OCI-LY3 (cell line): ENCODE data around the gene PKNOX1.
"Not testable (repeated sequence)": the region's sequence is repeated elsewhere in the genome, so short reads cannot be mapped to it uniquely, and the experiment has no call there.

Experiments
- H2AFZ ChIP-seq: fragments of 200-600, 300-600 bp; shearing (Covaris generic); 2 replicates; pipeline ENCODE4 v1.6.0; 2014; ENCODE audit warnings: antibody characterized with exemption, low read depth, low read length
- H3K27ac ChIP-seq: fragments of 200-600, 300-600 bp; sonication (generic); 2 replicates; pipeline ENCODE4 v1.5.1; 2014; ENCODE audit warnings: mild to moderate bottlenecking, low read length, moderate library complexity, mixed read lengths
- H3K27me3 ChIP-seq: fragments of 200-600, 300-600 bp; sonication (generic); 2 replicates; pipeline ENCODE4 v1.6.1; 2014; ENCODE audit warnings: low read depth, low read length, mixed read lengths
- H3K36me3 ChIP-seq: fragments of 200-600, 300-600 bp; sonication (generic); replicated peaks from 2 replicates; pipeline ENCODE3; 2014; ENCODE audit warnings: low read depth, low read length, mixed read lengths
- H3K4me1 ChIP-seq: fragments of 300-600, 200-600 bp; sonication (generic); 2 replicates; pipeline ENCODE4 v1.6.1; 2014; ENCODE audit warnings: low read length, mixed read lengths
- H3K4me2 ChIP-seq: fragments of 200-600, 300-600 bp; sonication (generic); 2 replicates; pipeline ENCODE4 v1.6.1; 2014; ENCODE audit warnings: low read length, mixed read lengths
- H3K4me3 ChIP-seq: fragments of 300-600, 200-600 bp; sonication (generic); 2 replicates; pipeline ENCODE4 v1.5.1; 2014; ENCODE audit warnings: antibody characterized with exemption, mild to moderate bottlenecking, low read length, moderate library complexity
- H3K79me2 ChIP-seq: fragments of 300-600, 200-600 bp; shearing (Covaris generic); 2 replicates; pipeline ENCODE4 v1.6.1; 2014; ENCODE audit warnings: mild to moderate bottlenecking, low read length, mixed read lengths
- H3K9ac ChIP-seq: fragments of 300-600, 200-600 bp; shearing (Covaris generic); 2 replicates; pipeline ENCODE4 v1.6.0; 2014; ENCODE audit warnings: mild to moderate bottlenecking, low read length, moderate library complexity
- H3K9me3 ChIP-seq: fragments of 200-600, 300-600 bp; shearing (Covaris generic); 2 replicates; pipeline ENCODE4 v1.6.1; 2014; ENCODE audit warnings: low read length, mixed read lengths; ENCODE audit not compliant: insufficient read depth
- H4K20me1 ChIP-seq: fragments of 200-600, 300-600 bp; sonication (generic); 2 replicates; pipeline ENCODE4 v1.6.1; 2016; ENCODE audit warnings: low read length, mixed read lengths; ENCODE audit not compliant: insufficient read depth

PKNOX1 gene

DNA sequence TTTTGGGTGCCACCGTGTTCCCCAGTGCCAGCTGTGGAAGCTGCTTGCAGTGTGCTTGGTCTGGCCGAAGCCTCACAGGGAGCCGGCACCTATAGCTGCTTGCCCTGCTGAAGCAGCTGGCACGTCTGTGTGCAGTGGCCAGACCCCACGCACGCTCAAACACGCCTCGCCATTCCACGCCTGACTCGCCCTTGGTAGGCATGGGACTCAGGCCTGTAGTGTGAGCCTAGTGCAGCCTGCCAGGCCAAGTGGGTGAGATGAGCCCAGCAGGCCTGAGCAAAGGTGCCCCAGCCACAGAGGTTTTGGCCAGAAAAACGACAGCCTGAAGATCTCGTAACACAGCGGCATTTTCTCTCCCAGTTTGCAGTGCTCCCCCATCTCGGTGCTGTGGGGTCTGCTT, 68.9 kb downstream of the PKNOX1 start:
- H3K9me3 ChIP-seq, H3K4me2 ChIP-seq, H3K4me3 ChIP-seq, H3K27ac ChIP-seq, H3K4me1 ChIP-seq, H3K36me3 ChIP-seq, H3K79me2 ChIP-seq, H3K27me3 ChIP-seq, H4K20me1 ChIP-seq, H3K9ac ChIP-seq, H2AFZ ChIP-seq: not testable (repeated sequence)

DNA sequence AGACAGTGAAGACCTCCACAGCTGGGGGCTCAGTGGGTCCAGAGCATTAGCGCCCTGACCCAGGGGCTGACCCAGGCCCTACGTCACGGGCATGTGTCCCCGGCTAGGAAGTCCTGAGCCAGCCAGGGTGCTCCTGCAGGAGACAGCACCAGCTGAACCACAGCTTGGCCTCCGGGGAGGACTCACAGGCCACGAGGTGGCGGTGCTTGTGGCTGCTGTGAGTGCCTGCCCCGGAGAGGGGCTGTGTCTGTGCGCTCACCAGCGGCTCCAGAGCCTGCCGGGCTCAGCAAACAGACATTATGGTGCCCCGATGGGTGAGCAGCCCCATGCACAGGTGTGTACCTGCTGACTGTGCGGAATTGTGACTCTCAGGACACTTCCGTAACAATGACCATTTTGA, 70.2 kb downstream of the PKNOX1 start:
- not testable (repeated sequence) for H3K9ac ChIP-seq, H3K27me3 ChIP-seq, H3K4me2 ChIP-seq, H3K4me1 ChIP-seq, H3K27ac ChIP-seq, H3K36me3 ChIP-seq, H3K79me2 ChIP-seq, H3K4me3 ChIP-seq, H4K20me1 ChIP-seq, H2AFZ ChIP-seq, H3K9me3 ChIP-seq

DNA sequence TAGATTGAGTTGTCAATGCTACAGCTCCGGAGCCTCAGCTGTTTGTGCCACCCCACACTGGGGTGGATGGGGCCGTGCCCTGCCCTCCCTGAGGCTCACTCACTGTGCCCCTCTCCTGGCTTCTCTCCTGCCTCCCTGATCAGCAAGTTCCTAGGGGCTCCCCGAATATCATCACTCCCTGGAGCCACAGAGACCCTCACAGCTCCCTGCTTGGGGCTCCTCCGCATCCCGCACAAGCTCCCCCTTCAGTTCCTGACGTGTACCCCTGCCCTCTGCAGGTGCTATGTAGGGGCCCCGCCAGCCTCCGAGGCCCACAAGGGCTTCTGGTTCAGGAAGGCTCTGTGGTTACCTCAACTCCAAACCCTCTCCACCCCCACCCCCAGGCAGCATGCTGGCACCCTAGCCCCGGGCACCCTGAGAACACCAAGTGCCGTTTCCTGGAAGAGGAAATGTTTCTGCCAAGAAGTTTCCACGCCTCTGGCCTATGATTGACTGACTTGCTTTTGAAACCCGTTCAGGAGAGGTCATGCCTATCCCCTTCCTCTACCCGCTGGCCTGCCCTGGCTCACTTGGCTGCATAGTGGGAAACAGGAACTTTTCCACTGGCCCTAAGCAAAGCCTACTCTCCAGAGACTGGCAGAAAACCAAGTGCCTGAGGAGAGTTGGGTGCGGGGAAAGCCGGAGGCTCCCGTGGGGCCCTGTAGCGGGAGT, 71.0 kb downstream of the PKNOX1 start:
- H2AFZ ChIP-seq, H3K36me3 ChIP-seq, H3K4me3 ChIP-seq, H3K9ac ChIP-seq, H3K27me3 ChIP-seq, H3K4me2 ChIP-seq, H4K20me1 ChIP-seq, H3K79me2 ChIP-seq, H3K27ac ChIP-seq, H3K4me1 ChIP-seq, H3K9me3 ChIP-seq: not testable (repeated sequence)

DNA sequence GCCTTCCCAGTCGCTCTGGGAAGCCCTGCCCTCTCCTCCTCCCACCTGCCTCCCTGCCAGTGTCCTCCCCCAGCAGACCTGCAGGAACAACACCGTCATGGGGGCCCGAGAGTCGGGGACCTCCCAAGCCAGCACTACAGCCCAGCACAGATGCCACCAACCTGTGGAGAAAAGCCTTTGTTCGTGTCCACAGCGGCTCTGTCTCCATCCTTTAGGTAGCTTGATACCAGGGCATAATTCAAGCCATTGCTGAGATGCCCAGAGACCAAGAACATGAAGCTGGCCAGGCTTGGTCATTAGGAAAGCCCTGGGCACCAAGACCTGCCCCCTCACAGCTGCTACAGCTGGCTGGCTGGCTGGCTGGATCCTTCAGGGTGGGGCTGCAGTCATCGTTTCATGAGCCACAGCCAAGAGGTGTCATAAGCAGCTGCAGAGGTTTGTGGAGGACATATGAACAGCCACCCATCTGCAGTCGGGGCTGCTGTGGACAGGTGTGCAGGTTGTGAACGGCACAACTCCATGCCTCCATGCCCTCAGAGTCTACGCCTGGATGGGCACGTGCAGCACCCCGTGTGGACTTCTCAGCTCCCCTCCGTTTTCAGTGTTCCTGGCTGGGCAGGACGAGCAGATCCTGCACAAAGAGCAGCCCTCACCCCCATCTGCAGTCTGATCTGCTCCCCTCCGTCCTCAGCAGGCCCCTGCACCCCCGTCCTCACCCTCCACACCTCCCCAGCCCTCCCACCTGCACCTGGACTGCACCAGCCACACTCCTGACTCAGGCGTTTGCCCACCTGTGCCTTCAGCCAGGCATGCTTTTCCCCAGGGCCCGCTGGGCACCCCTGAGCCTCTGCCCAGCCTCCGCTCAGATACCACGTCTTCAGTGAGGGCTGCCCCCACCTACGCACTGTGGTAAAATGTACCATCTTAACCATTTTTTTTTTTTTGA, 71.8 kb downstream of the PKNOX1 start:
- H3K9ac ChIP-seq, H3K36me3 ChIP-seq, H3K27ac ChIP-seq, H3K79me2 ChIP-seq, H3K4me3 ChIP-seq, H3K4me2 ChIP-seq, H3K9me3 ChIP-seq, H3K4me1 ChIP-seq, H3K27me3 ChIP-seq, H2AFZ ChIP-seq, H4K20me1 ChIP-seq: not testable (repeated sequence)

DNA sequence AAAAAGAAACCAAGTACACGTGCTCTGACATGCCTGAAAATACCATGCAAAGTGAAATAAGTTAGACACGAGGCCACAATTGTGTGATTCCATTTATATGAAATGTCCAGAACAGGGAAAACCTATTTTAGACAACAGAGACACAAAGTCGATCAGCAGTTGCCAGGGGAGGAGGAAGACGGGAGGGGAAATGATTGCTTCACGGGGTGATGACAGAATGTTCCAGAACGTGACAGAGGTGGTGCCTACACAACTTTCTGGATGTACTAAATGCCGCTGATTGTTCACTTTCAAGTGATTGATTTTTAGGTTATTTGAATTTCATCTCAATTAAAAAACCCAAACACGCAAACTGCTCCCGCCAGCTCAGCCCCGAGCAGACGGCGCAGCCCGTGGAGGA, 78.8 kb downstream of the PKNOX1 start:
- H3K79me2 ChIP-seq, H3K9me3 ChIP-seq, H4K20me1 ChIP-seq, H3K4me3 ChIP-seq, H3K4me1 ChIP-seq, H3K36me3 ChIP-seq, H3K9ac ChIP-seq, H3K27ac ChIP-seq, H3K4me2 ChIP-seq, H3K27me3 ChIP-seq, H2AFZ ChIP-seq: not testable (repeated sequence)

DNA sequence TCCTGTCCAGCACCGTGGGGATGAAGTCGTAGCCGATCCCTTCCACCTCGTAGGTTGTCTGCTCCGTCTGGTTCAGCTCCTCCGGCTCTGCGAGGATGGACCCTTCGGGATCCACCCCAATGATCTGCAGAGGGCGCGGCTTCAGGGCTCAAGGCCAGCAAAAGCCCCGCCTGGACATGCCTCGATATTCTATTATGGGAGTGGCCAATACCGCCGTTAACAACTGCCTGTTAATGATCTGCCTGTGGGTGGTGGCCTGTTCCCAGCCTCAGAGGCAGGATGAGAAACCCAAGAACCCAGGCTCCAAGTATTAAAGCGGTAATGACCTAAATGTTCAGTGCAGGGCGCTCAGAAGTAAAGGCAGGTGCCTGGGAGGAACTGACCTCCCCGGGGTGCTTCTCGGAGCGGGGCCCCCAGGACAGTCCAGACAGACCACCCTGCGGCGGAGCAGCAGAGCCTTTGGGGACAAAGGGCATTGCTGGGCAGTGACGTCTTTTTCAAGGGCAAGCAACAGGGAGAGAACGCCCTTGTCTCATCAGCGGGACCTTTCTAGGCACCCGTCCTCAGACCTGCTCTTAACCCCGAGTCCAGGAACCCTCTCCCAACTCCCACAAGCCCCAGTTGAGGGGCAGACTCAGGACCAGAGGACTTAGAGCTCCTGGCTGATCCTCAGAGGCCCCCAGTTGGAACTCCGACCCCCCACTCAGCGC, 88.7 kb downstream of the PKNOX1 start:
- H3K27ac ChIP-seq, H3K9ac ChIP-seq, H2AFZ ChIP-seq, H4K20me1 ChIP-seq, H3K36me3 ChIP-seq, H3K4me2 ChIP-seq, H3K79me2 ChIP-seq, H3K4me1 ChIP-seq, H3K4me3 ChIP-seq, H3K9me3 ChIP-seq, H3K27me3 ChIP-seq: not testable (repeated sequence)

DNA sequence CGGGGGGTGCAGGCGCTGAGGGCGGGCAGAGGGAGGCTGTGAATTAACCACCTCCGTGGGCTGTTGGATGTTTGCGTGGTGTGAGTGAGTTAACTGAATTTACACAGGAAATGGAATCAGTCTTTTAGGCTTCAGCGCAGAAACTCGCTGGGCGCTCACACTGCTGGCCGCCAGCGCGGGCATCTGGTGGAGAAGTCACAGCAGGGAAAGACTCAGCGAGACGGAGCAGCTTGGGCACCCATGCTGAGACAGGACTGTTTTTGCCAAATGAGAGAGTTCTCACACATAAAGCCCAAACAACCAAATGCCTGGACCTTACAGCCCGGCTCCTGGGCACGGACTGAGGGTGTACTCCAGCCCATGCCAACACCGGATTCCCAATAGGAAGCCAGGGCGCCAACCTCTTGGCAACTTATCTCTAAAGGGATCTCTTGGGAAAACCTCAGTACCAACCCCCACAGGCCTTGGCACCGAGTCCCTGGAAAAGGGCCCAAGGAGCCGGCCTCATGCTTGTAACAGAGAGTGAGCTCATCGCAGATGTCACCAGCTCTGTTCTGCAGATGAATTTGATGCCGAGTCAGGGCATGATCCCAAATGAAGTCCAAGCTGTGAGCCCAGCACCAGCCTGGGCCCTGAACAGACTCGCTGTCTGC, 90.0 kb downstream of the PKNOX1 start:
- not testable (repeated sequence) for H3K4me3 ChIP-seq, H3K9me3 ChIP-seq, H2AFZ ChIP-seq, H3K27me3 ChIP-seq, H3K4me2 ChIP-seq, H3K9ac ChIP-seq, H3K4me1 ChIP-seq, H3K79me2 ChIP-seq, H3K36me3 ChIP-seq, H3K27ac ChIP-seq, H4K20me1 ChIP-seq

DNA sequence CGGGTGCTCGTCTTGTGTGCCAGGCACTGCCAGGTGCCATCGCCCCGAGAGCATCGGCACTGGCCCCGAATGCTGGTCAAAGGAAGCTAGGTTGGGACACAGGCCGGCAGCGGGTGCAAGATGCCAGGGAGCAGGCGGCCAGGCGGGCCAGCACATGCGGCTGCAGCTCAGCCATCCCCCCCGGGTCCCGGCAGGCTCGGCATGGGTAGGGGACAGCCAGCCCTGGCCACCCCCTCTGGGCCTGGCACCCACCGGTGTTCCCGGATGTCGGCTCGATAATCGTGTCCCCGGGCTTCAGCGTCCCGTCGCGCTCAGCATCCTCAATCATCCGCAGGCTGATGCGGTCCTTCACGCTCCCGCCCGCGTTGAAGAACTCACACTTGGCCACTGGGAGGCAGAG, 91.6 kb downstream of the PKNOX1 start:
- H3K4me2 ChIP-seq, H3K4me3 ChIP-seq, H3K9me3 ChIP-seq, H3K27ac ChIP-seq, H3K27me3 ChIP-seq, H3K4me1 ChIP-seq, H2AFZ ChIP-seq, H3K9ac ChIP-seq, H3K36me3 ChIP-seq, H3K79me2 ChIP-seq, H4K20me1 ChIP-seq: not testable (repeated sequence)

DNA sequence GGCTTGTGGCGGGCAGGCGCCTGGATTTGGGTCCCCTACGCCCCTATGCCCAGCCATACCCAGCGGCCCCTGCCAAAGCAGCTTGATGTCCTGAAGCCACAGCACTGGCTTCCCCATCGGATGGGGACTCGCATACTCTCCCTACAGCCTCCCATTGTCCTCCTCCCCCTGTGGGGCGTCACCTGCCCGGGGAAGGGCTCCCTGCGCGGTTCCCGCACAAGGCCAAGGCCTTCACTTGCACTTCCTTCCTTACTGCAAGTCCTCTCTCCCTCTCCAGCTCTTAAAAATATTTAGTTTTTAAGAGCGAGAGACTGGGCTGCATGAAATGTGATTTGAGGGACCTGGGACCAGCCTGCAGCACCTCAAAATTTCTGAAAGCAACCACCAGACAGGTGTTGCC, 92.3 kb downstream of the PKNOX1 start:
- H3K4me1 ChIP-seq, H3K27ac ChIP-seq, H3K4me2 ChIP-seq, H3K4me3 ChIP-seq, H3K27me3 ChIP-seq, H2AFZ ChIP-seq, H4K20me1 ChIP-seq, H3K9ac ChIP-seq, H3K9me3 ChIP-seq, H3K36me3 ChIP-seq, H3K79me2 ChIP-seq: not testable (repeated sequence)
